ENCODE data around the gene PDX1.

Gene PDX1

DNA sequence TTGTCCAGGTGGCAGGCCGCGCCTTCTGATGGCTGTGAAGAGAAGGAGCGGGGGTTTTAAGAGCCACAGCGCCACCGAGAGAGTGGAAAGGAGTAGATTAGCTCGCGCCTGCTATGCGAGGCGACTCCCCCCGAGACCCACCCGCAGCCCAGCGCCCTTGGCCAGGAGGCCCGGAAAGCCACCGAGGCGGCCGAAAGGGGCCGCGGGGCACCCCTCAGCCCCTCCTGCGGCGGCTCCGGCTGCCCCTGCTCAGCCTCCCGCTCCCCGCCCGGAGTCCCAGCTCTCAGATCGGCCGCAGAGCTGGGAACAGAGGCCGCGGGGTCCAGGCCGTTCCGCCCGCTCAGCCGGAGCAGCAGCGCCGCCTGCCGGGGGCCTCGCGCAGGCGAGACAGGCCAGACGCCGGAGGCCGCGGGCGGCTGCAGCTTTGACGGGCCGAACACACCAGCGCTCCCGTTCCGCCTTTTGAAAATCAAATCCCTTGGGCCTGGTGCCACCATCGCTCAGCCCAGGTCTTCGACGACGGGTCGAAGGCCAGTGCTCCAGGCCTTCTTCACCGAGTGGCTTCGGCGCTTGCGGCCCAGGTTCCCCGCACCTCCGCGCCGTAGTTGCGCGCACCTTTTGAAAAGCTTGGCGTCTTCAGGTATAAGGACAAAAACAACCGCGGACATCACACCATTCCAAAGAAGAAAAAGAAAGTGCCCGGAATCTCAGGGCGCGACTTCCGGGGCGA, 34.0 kb downstream of the PDX1 start:
- peak overlapping the region; percentile 45 for H3K4me3 ChIP-seq (ENCODE audit: low read depth, low read length)
- TF ChIP-seq, protein P1, sequence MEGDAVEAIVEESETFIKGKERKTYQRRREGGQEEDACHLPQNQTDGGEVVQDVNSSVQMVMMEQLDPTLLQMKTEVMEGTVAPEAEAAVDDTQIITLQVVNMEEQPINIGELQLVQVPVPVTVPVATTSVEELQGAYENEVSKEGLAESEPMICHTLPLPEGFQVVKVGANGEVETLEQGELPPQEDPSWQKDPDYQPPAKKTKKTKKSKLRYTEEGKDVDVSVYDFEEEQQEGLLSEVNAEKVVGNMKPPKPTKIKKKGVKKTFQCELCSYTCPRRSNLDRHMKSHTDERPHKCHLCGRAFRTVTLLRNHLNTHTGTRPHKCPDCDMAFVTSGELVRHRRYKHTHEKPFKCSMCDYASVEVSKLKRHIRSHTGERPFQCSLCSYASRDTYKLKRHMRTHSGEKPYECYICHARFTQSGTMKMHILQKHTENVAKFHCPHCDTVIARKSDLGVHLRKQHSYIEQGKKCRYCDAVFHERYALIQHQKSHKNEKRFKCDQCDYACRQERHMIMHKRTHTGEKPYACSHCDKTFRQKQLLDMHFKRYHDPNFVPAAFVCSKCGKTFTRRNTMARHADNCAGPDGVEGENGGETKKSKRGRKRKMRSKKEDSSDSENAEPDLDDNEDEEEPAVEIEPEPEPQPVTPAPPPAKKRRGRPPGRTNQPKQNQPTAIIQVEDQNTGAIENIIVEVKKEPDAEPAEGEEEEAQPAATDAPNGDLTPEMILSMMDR (IDR thresholded peaks at IDR 0.05; ENCODE audit: borderline replicate concordance, insufficient read depth, low read depth, low read length) = peak; percentile 99

DNA sequence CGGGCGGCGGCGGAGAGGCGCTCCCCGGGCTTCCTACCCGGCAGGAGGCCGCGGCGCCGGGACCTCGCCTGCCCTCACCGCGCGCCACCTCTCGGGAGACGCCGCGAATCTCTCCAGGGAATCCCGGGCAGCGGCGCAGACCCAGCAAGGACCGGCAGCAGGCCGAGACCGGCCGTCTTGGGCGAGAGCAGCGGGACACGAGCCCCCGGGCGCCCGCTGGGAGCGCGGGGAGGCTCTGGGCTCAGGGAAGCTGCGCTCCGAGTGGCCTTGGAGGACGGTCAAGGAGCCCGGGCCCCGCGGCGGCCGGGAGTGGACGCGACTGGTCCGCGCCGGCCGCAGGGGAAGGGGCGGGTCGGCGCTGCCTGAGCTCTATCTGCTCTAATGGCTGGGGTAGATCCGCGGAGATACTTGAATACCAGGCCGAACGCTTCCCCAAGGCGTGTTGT, 34.6 kb downstream of the PDX1 start:
- peak overlapping the region; percentile 45 for H3K4me3 ChIP-seq (ENCODE audit: low read depth, low read length)
- TF ChIP-seq, protein P1 (IDR thresholded peaks at IDR 0.05; ENCODE audit: borderline replicate concordance, insufficient read depth, low read depth, low read length) = no peak

DNA sequence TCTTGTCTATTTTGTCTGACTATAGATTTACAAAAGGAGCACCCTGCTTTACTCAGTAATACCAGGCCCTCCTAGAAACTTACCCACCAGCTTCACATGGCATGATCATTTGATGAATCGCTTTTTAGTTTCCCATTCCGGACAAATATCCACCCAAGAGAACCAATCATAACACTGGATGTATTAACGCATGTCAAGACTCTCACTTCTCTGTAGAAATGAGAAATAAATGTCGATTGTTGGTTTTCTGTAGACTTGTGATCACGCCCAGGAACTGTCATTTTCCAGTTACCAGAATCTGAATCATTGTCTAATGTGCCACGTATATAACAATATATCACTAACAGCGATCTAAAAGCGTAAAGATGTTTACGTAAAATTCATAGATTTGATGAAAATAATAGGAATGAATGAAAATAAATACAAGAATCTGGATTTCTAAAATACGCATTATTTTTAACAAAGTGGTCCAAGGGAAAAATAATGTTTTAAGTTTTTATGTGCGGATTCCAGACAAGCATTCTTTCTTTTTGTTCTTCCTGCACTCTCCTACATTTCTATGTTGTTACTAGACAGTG, 35.3 kb downstream of the PDX1 start:
- no peak overlapping the region for H3K4me3 ChIP-seq (ENCODE audit: low read depth, low read length)
- TF ChIP-seq, protein P1 (IDR thresholded peaks at IDR 0.05; ENCODE audit: borderline replicate concordance, insufficient read depth, low read depth, low read length) = no peak

DNA sequence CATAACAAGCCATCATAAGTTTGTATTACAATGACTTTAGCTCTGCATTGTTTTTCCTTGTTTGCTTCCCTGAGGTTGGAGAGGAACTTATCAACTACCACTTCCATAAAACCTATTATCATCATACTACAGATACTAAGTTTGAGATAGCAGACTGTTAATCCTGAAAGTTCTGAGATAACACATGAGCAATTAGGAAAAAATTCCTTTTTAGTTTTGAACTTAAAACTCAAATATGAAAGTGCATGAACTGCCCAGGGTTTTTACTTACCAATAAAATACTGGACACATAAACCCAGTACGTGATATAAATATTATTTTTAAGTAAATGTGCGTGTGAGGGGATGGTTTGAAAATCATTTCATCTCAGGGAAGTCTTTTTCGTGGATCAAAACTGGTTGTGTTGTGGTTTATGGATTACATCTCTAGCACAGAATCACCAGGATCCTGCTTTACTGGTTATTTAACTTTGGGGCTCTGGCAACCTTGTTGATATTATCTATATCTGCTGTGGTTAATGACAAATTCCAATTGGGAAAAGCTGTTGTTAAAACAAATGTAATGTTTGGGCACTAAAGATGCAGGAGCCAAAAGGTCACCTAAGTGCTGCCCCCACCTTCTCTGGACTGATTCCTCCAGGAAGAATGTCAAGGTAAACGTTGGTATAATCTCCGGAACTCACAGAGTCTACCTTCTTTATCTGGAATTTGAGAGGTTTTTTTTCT, 36.9 kb downstream of the PDX1 start:
- TF ChIP-seq, protein P1 (IDR thresholded peaks at IDR 0.05; ENCODE audit: borderline replicate concordance, insufficient read depth, low read depth, low read length) = no peak
- no peak overlapping the region for H3K4me3 ChIP-seq (ENCODE audit: low read depth, low read length)

DNA sequence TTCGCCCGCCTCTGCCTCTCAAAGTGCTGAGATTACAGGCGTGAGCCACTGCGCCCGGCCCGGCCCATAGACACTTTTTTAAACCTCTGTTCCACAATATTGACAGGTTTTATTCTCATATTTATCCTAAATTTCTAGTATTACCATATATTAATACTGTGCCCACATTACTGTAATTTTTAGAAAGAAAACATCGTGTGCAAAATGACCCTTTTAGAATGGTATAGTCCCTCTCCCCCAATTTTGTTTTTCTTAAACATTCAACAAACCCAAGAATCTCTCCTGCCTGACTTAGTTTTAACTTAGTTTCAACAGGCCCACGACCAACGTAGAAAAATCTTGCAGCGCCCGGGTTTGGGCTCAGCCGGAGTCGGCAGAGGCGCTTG, 40.2 kb downstream of the PDX1 start:
- no peak overlapping the region for H3K4me3 ChIP-seq (ENCODE audit: low read depth, low read length)
- TF ChIP-seq, protein P1 (IDR thresholded peaks at IDR 0.05; ENCODE audit: borderline replicate concordance, insufficient read depth, low read depth, low read length) = no peak

DNA sequence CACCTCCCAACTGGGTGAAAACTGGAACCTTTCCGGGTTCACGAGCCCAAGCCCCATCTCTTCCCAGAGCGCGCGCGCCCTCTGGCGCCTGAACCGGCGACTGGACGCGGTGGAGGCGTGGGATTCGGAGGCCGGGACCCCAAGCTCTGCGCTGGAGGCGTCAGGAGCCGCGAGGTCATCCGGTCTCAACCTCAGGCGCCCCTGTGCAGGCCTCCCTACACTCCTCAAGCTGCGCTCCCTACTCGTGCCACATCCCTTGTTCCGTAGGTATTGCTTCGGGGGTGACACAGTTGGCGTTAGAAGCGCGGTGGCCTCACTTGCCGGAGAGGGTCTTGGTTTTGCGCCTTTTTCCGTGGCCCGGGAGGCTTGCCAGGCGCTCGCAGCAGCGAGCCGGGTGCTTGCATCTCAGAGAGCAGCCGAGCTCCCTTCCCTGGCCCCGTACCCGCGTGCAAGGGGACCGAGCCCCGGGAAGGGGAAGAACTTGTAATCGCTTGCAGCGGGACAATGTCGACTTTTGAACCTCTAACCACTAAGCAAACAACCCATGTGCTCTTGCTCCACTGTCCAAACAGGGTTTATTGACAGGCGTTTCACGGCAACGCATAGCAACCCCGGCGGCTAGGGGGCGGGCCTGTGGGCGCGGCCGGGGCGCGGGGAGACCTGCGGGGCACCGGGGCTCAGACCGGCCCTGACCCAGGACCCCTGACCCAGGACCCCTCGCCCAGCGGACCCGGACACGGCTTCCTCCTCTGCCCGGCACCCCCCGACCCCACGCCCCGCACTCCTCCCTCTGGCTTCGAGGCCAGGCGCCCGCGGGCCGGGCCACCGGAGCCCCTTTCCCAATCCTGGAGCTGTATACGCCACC, 40.8 kb downstream of the PDX1 start:
- TF ChIP-seq, protein P1 (IDR thresholded peaks at IDR 0.05; ENCODE audit: borderline replicate concordance, insufficient read depth, low read depth, low read length) = peak; percentile 54; the same call in 1 of the 2 replicates
- no peak overlapping the region for H3K4me3 ChIP-seq (ENCODE audit: low read depth, low read length)

Measured in GM12875 (cell line).